Mucosa of rectum (tissue), 2 donors: ENCODE data around the gene ANK2.

Source experiments
- H3K27ac ChIP-seq, 2 donors: one replicate each; pipeline ENCODE4 v1.7.0; 2013; ENCODE audit warnings: inconsistent platforms in 2 of 2, low read depth in 2 of 2, low read length in 2 of 2
- H3K27me3 ChIP-seq, 2 donors: one replicate each; pipeline ENCODE4 v1.7.0; 2013; ENCODE audit warnings: low read length in 2 of 2; ENCODE audit not compliant: control insufficient read depth in 2 of 2, insufficient read depth in 2 of 2
- H3K36me3 ChIP-seq, 2 donors: one replicate each; pipeline ENCODE4 v1.7.0; 2013; ENCODE audit warnings: low read length in 2 of 2; ENCODE audit not compliant: control insufficient read depth in 2 of 2, insufficient read depth in 2 of 2
- H3K4me1 ChIP-seq, 2 donors: one replicate each; pipeline ENCODE4 v1.7.0; 2013; ENCODE audit warnings: low read length in 2 of 2, mild to moderate bottlenecking in 1 of 2; ENCODE audit not compliant: control insufficient read depth in 2 of 2, insufficient read depth in 2 of 2
- H3K4me3 ChIP-seq, 2 donors: one replicate each; pipeline ENCODE4 v1.7.0; 2013; ENCODE audit warnings: low read length in 2 of 2
- H3K9ac ChIP-seq, 2 donors: one replicate each; pipeline ENCODE4 v1.7.0; 2013; ENCODE audit warnings: low read length in 2 of 2, low read depth in 1 of 2, mild to moderate bottlenecking in 1 of 2
- H3K9me3 ChIP-seq, 2 donors: one replicate each; pipeline ENCODE4 v1.7.0; 2013; ENCODE audit warnings: low read length in 2 of 2; ENCODE audit not compliant: control insufficient read depth in 2 of 2
- donor health status: healthy.
- donor health status: Normal muscosa, but diverticular disease.

ANK2 gene

DNA sequence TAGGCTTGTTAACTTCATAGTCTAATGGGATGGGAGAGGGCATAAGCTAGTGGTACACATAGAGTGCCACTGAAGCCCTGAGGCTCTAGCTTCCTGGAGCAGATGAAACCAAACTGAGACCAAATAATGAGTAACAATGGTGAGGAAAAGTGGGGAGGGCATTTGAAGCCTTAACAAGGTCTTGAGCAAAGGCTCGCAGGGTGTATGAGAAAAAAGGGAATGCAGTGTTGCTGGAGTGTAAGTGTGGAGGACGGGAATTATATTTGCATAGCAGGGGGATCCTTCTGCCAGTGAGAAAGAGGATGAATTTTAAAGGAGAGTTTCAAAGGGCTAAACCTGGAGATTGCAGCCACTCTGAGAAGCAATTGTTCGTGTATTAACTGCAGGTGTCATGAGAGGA is 263.1 kb downstream of the ANK2 start:
- Histone ChIP-seq H3K4me1 (no peaks in the 10 kb centered on the region), H3K36me3 (no peaks in the 10 kb centered on the region), H3K27me3 (no peaks in the 10 kb centered on the region), H3K4me3 (no peak overlapping the region), H3K27ac (no peak overlapping the region), H3K9me3 (no peaks in the 10 kb centered on the region), H3K9ac (no peak overlapping the region)

DNA sequence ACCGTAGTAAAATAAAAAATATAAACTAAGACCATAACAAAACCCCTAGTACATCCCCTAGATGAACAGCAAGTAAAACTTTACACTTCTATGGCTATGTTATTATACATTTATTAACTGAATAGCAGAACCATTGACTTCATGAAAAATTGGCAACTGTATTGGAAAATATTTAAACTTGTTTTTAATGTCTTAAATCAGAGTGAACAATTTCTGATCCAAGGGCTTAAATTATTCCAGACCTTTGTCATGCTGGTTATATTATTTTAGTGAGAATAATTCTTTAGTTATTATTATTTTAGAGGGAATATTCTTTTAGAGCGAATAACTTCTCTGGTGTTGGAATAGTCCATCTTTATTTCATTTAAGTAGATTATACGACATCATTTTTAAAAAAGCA is 265.0 kb downstream of the ANK2 start:
- Histone ChIP-seq H3K27me3 (no peaks in the 10 kb centered on the region), H3K27ac (no peak overlapping the region), H3K36me3 (no peaks in the 10 kb centered on the region), H3K9me3 (no peaks in the 10 kb centered on the region), H3K4me3 (no peak overlapping the region), H3K9ac (no peak overlapping the region), H3K4me1 (no peaks in the 10 kb centered on the region)

DNA sequence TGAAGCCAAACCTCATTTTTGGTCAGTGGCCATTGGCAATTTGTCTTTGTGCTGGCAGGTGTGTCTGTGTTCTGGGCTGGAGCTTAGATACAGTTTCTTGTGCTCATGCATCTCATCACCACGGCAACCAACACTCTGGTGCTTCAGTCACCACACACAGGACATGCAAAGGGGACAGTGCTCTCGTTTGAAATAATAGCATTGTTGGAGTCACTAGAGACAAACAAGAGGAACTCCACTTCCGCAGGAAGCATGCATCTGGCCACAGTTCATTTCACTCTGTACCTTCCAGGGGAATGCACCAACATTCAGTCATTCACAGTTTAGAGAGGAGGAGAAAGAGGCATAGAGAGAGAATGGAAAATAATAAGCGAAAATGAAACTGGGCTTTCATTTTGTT is 267.4 kb downstream of the ANK2 start:
- Histone ChIP-seq H3K9ac (no peak overlapping the region), H3K27me3 (no peaks in the 10 kb centered on the region), H3K27ac (no peak overlapping the region), H3K4me3 (no peak overlapping the region), H3K36me3 (no peaks in the 10 kb centered on the region), H3K9me3 (no peaks in the 10 kb centered on the region), H3K4me1 (no peaks in the 10 kb centered on the region)

DNA sequence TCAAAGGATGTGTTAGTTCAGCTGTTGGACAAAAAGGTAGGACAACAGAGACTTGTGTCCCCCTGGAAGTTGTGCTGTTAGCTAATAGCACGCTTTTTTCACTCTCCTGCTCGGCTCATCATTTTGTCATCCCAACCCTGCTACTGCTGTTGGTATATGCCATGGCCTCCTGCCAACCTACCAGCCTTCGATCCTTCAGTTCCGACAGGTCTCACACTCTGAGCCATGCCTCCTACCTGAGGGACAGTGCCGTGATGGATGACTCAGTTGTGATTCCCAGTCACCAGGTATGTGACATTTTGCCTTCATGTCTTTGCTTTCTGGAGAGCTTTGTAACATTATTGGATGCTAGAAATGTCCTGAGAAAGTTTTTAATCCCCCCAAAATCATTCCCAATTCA is 268.1 kb downstream of the ANK2 start:
- Histone ChIP-seq H3K4me1 (no peaks in the 10 kb centered on the region), H3K9ac (no peak overlapping the region), H3K27ac (no peak overlapping the region), H3K36me3 (no peaks in the 10 kb centered on the region), H3K9me3 (no peaks in the 10 kb centered on the region), H3K4me3 (no peak overlapping the region), H3K27me3 (no peaks in the 10 kb centered on the region)

DNA sequence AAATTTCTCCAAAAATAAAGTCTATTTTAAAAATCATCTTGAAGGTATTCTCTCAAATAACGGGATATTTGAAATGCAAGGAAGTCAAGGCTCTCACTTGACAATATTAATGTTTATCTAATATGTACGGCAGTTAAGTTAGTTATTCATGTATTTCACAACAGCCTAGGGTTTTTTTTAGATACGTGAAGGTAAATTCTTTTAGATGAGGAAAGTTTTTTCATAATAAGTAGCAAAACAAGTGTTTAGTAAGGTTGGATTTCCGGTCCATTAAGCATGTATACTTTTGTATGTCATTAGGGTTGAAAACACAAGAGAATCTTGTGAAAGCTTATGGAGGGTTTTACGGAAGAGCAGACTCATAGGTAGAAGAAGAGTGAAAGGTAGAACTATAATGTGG is 273.3 kb downstream of the ANK2 start:
- Histone ChIP-seq H3K36me3 (no peaks in the 10 kb centered on the region), H3K9ac (no peak overlapping the region), H3K4me3 (no peak overlapping the region), H3K4me1 (no peaks in the 10 kb centered on the region), H3K27me3 (no peaks in the 10 kb centered on the region), H3K9me3 (no peaks in the 10 kb centered on the region), H3K27ac (no peak overlapping the region)

DNA sequence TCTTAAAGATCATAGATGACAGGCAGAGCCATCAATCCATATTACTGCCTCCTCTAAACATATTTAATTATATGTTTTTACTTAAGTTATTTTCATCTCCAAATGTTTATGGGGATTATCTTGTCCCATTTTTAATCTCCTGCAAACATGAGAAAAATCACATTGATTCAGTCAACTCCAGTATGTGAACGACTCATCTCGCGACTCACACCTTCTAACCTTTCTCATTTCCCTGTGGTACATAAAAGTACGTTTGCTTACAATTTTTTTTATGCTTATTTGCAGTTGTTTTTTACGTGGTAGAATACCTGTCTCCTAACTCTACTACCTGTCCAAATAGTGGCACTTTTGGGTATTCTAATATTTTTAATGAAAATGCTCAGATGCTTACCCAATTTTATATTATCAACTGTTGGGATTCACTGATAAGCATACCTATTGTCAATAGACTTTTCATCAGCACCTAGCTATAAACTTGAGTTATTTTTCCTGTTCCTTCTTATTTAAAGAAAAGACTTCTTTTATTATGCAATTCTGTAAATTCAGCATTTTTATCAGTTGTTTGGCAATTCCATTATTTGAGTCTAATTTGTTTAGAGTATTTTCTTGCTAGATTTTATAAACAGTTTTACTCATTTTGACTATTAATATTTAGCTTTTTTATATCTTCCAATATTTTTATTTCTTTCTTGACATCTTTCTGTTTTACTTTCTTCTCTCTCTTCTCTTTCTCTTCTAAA is 276.6 kb downstream of the ANK2 start:
- Histone ChIP-seq H3K27ac (no peak overlapping the region), H3K36me3 (no peaks in the 10 kb centered on the region), H3K4me1 (no peaks in the 10 kb centered on the region), H3K9me3 (no peaks in the 10 kb centered on the region), H3K4me3 (no peak overlapping the region), H3K9ac (no peak overlapping the region), H3K27me3 (no peaks in the 10 kb centered on the region)

DNA sequence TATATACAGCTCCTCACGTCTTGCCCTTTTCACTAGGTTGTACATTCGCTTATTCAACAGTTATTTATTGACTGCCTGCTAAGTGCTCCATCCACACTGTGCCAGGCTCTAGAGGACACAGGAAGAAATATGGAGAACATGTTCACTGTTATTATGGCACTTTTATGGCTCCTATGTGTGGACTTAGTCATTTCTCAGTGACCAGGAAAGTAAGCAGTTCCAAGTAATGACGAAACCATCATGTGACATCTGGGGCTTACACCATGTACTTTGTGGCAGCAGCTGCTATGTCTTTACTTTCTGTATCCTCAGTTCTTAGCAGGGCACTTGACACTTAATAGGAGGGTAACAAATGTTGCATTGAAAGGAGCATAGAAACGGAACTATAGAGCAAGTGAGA is 278.0 kb downstream of the ANK2 start:
- Histone ChIP-seq H3K4me3 (no peak overlapping the region), H3K36me3 (no peaks in the 10 kb centered on the region), H3K27ac (no peak overlapping the region), H3K9me3 (no peaks in the 10 kb centered on the region), H3K4me1 (no peaks in the 10 kb centered on the region), H3K27me3 (no peaks in the 10 kb centered on the region), H3K9ac (no peak overlapping the region)

DNA sequence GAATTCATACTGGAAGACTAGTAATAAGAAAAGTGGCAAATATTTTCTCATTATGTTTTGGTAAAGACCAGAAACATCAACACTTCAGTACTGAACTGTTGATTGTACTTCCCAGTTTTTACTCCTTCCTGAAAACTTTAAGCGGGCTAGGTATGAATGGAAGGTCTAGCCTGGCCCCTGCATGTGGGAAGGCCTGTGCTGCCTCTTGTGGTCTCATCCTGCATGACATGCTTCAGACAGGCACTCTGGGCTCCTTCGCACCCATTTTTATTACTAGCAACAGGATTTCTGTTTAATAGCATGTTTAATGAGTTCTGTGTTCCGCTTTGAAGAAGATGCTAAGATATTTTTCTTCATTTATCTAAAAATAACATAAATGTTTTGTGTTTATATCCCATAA is 279.1 kb downstream of the ANK2 start:
- Histone ChIP-seq H3K36me3 (no peaks in the 10 kb centered on the region), H3K4me3 (no peak overlapping the region), H3K9me3 (no peaks in the 10 kb centered on the region), H3K27me3 (no peaks in the 10 kb centered on the region), H3K4me1 (no peaks in the 10 kb centered on the region), H3K9ac (no peak overlapping the region), H3K27ac (no peak overlapping the region)

DNA sequence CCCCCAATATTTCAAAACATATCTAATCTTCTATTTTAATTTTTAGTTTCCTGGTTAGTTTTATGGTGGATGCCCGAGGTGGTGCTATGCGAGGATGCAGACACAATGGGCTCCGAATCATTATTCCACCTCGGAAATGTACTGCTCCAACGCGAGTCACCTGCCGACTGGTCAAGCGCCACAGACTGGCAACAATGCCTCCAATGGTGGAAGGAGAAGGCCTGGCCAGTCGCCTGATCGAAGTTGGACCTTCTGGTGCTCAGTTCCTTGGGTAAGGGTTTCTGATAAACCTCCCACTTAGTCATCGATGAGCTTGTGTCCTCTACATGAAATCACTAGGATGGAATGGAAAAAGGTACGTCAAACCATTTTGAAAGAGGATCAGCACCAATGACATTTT is 280.7 kb downstream of the ANK2 start:
- Histone ChIP-seq H3K27me3 (no peaks in the 10 kb centered on the region), H3K4me1 (no peaks in the 10 kb centered on the region), H3K27ac (no peak overlapping the region), H3K9ac (no peak overlapping the region), H3K9me3 (no peaks in the 10 kb centered on the region), H3K36me3 (no peaks in the 10 kb centered on the region), H3K4me3 (no peak overlapping the region)

DNA sequence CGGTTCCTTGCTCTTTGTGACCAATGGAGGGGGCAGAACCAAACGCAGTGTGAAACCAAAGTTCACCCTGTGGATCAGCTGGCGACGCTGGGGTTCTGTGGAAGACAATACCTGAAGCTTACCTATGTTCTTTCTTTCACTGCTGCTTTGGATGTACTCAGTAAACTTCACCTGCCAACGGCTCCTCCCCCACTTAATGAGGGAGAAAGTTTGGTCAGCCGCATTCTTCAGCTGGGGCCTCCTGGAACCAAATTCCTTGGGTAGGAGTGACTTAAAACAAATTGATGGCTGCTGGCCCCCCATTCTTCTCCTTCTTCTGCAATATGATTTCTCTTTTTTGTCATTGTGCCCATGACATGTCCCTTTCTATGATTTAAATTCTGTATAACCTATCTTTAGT is 282.4 kb downstream of the ANK2 start:
- H3K9me3 ChIP-seq: no peaks in the 10 kb centered on the region
- no peak overlapping the region for H3K9ac ChIP-seq
- H3K4me3 ChIP-seq: no peak overlapping the region
- no peaks in the 10 kb centered on the region for H3K36me3 ChIP-seq
- no peaks in the 10 kb centered on the region for H3K27me3 ChIP-seq
- no peaks in the 10 kb centered on the region for H3K4me1 ChIP-seq
- H3K27ac ChIP-seq: no peak overlapping the region

DNA sequence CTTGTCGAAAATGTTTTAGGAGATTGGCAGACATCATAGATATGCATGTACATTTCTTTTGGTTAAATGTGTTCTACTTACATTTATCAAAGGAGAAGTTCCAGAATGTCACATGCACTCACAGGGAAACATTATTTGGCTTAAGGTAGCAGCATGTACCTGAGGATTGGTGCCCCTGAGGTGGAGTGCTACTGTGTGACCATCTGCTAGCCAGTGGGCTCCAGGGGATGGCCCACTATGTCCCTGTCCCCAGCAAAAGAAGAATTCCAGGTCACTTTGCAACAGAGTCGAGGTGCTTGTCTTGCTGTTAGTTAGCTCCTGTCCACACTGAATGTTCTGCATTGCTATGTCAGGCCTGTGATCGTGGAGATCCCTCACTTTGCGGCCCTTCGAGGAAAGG is 283.2 kb downstream of the ANK2 start:
- no peaks in the 10 kb centered on the region for H3K36me3 ChIP-seq
- H3K27ac ChIP-seq: no peak overlapping the region
- no peak overlapping the region for H3K4me3 ChIP-seq
- no peaks in the 10 kb centered on the region for H3K27me3 ChIP-seq
- no peaks in the 10 kb centered on the region for H3K4me1 ChIP-seq
- H3K9me3 ChIP-seq: no peaks in the 10 kb centered on the region
- no peak overlapping the region for H3K9ac ChIP-seq
